GM18517 (cell line): ENCODE measurements around the gene ZNF532.
"Not testable (repeated sequence)": the region's sequence is repeated elsewhere in the genome, so short reads cannot be mapped to it uniquely, and the experiment has no call there.

Experiments used
- ATAC-seq: cut with Tn5 transposase; IDR thresholded peaks from one replicate; pipeline ENCODE4 v1.9.1; 2021; ENCODE audit warnings: mild to moderate bottlenecking, moderate library complexity; ENCODE audit not compliant: unreplicated experiment

The ZNF532 gene

GRCh38 chr18:58901143-58901542 lies 36.5 kb downstream of the ZNF532 start:
- ATAC-seq, result no peak

GRCh38 chr18:58901783-58902182 lies 37.1 kb downstream of the ZNF532 start:
- no peak for ATAC-seq

GRCh38 chr18:58902961-58903360 lies 38.3 kb downstream of the ZNF532 start:
- no peak for ATAC-seq

GRCh38 chr18:58903533-58903932 lies 38.9 kb downstream of the ZNF532 start:
- ATAC-seq, result no peak

- ATAC-seq, result no peak
Measured at GRCh38 chr18:58905777-58906428, 41.2 kb downstream of the ZNF532 start.

- ATAC-seq, result no peak
Measured at GRCh38 chr18:58908006-58908405, 43.3 kb downstream of the ZNF532 start.

GRCh38 chr18:58909521-58909920 lies 44.8 kb downstream of the ZNF532 start:
- ATAC-seq, result no peak

GRCh38 chr18:58911241-58911640 lies 46.6 kb downstream of the ZNF532 start:
- no peak for ATAC-seq

- ATAC-seq, result no peak
Measured at GRCh38 chr18:58911766-58912165, 47.1 kb downstream of the ZNF532 start.

- ATAC-seq, result no peak
Measured at GRCh38 chr18:58915006-58915799, 50.5 kb downstream of the ZNF532 start.

GRCh38 chr18:58915995-58916394 lies 51.3 kb downstream of the ZNF532 start:
- ATAC-seq, result no peak

- not testable (repeated sequence) for ATAC-seq
Measured at GRCh38 chr18:58919934-58920333, 55.3 kb downstream of the ZNF532 start.

- ATAC-seq, result no peak
Measured at GRCh38 chr18:58922995-58923394, 58.3 kb downstream of the ZNF532 start.

GRCh38 chr18:58924473-58924872 lies 59.8 kb downstream of the ZNF532 start:
- ATAC-seq, result no peak

- ATAC-seq, result no peak
Measured at GRCh38 chr18:58927659-58928058, 63.0 kb downstream of the ZNF532 start.

GRCh38 chr18:58928386-58928785 lies 63.7 kb downstream of the ZNF532 start:
- ATAC-seq, result no peak

- ATAC-seq, result no peak
Measured at GRCh38 chr18:58929206-58929605, 64.5 kb downstream of the ZNF532 start.

- no peak for ATAC-seq
Measured at GRCh38 chr18:58934356-58934755, 69.7 kb downstream of the ZNF532 start.

- no peak for ATAC-seq
Measured at GRCh38 chr18:58934933-58935577, 70.4 kb downstream of the ZNF532 start.

- no peak for ATAC-seq
Measured at GRCh38 chr18:58937071-58937886, 72.6 kb downstream of the ZNF532 start.

- no peak for ATAC-seq
Measured at GRCh38 chr18:58937887-58938267, 73.2 kb downstream of the ZNF532 start.
